Neural cell (in vitro differentiated cells): ENCODE results near the gene NPIPA1.
"Not testable (repeated sequence)": the region's sequence is repeated elsewhere in the genome, so short reads cannot be mapped to it uniquely, and the experiment has no call there.

Experiments used
- EP300 ChIP-seq: fragments of 450-650 bp; conservative IDR thresholded peaks from 2 replicates; pipeline ENCODE4 v1.6.1; 2014; ENCODE audit warnings: antibody characterized with exemption, mild to moderate bottlenecking, moderate library complexity; ENCODE audit not compliant: poor library complexity, severe bottlenecking
- EZH2 ChIP-seq: fragments of 200-600, 300-800 bp; shearing (Covaris generic), sonication (generic); IDR thresholded peaks from 2 replicates; pipeline ENCODE4 v1.6.1; 2014; ENCODE audit warnings: antibody characterized with exemption, low read length, borderline replicate concordance, mild to moderate bottlenecking; ENCODE audit not compliant: insufficient read depth, poor library complexity, severe bottlenecking
- MXI1 ChIP-seq: fragments of 450-650 bp; conservative IDR thresholded peaks from 2 replicates; pipeline ENCODE4 v1.6.1; 2014; ENCODE audit warnings: antibody characterized with exemption, mild to moderate bottlenecking; ENCODE audit not compliant: poor library complexity, severe bottlenecking
- RAD21 ChIP-seq: fragments of 450-650 bp; conservative IDR thresholded peaks from 2 replicates; pipeline ENCODE4 v1.6.1; 2014; ENCODE audit warnings: antibody characterized with exemption, mild to moderate bottlenecking, moderate library complexity
- TAF1 ChIP-seq: IDR thresholded peaks from 2 replicates; pipeline ENCODE4 v1.6.1; 2012; ENCODE audit warnings: low read depth
- TF ChIP-seq, protein P1 (sequence below): fragments of 450-650 bp; IDR thresholded peaks from 2 replicates; pipeline ENCODE4 v1.5.1; 2014; ENCODE audit warnings: antibody characterized with exemption, mild to moderate bottlenecking, moderate library complexity; ENCODE audit not compliant: poor library complexity, severe bottlenecking
- TF ChIP-seq, protein P2 (sequence below): IDR thresholded peaks from 2 replicates; pipeline ENCODE4 v1.6.1; 2012; ENCODE audit warnings: borderline replicate concordance

DNA sequence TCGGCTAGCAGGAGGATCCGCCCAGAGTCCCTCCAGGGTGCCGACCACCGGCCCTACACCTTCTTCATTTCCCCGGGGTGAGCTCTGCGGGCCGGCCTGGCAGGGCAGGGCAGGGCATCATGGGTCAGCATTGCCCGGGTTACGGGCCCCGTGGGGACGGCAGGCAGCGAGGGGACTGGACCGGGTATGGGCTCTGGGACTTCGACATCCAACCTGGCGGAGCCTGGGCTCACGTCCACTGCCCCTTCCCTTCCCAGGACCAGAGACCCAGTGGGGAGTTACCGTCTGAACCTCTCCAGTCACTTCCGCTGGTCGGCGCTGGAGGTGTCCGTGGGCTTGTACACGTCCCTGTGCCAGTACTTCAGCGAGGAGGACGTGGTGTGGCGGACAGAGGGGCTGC lies 7.0 kb upstream of the NPIPA1 start:
- not testable (repeated sequence) for TF ChIP-seq RAD21, TAF1, MXI1, EP300, EZH2
- TF ChIP-seq, protein P1, sequence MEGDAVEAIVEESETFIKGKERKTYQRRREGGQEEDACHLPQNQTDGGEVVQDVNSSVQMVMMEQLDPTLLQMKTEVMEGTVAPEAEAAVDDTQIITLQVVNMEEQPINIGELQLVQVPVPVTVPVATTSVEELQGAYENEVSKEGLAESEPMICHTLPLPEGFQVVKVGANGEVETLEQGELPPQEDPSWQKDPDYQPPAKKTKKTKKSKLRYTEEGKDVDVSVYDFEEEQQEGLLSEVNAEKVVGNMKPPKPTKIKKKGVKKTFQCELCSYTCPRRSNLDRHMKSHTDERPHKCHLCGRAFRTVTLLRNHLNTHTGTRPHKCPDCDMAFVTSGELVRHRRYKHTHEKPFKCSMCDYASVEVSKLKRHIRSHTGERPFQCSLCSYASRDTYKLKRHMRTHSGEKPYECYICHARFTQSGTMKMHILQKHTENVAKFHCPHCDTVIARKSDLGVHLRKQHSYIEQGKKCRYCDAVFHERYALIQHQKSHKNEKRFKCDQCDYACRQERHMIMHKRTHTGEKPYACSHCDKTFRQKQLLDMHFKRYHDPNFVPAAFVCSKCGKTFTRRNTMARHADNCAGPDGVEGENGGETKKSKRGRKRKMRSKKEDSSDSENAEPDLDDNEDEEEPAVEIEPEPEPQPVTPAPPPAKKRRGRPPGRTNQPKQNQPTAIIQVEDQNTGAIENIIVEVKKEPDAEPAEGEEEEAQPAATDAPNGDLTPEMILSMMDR, result not testable (repeated sequence)
- TF ChIP-seq, protein P2, sequence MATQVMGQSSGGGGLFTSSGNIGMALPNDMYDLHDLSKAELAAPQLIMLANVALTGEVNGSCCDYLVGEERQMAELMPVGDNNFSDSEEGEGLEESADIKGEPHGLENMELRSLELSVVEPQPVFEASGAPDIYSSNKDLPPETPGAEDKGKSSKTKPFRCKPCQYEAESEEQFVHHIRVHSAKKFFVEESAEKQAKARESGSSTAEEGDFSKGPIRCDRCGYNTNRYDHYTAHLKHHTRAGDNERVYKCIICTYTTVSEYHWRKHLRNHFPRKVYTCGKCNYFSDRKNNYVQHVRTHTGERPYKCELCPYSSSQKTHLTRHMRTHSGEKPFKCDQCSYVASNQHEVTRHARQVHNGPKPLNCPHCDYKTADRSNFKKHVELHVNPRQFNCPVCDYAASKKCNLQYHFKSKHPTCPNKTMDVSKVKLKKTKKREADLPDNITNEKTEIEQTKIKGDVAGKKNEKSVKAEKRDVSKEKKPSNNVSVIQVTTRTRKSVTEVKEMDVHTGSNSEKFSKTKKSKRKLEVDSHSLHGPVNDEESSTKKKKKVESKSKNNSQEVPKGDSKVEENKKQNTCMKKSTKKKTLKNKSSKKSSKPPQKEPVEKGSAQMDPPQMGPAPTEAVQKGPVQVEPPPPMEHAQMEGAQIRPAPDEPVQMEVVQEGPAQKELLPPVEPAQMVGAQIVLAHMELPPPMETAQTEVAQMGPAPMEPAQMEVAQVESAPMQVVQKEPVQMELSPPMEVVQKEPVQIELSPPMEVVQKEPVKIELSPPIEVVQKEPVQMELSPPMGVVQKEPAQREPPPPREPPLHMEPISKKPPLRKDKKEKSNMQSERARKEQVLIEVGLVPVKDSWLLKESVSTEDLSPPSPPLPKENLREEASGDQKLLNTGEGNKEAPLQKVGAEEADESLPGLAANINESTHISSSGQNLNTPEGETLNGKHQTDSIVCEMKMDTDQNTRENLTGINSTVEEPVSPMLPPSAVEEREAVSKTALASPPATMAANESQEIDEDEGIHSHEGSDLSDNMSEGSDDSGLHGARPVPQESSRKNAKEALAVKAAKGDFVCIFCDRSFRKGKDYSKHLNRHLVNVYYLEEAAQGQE, result not testable (repeated sequence)
